KOPT-K1 (cell line): ENCODE measurements around the gene PRKAR2B.
A peak's percentile ranks its signal among the peaks of the same experiment; 100 is the strongest.

Experiments
- H3K27ac ChIP-seq: fragments of 200-600 bp; sonication (generic); 2 replicates; pipeline ENCODE4 v1.5.1; 2016; ENCODE audit warnings: antibody characterized with exemption, mild to moderate bottlenecking, low read depth, low read length; ENCODE audit not compliant: poor library complexity, severe bottlenecking
- H3K36me3 ChIP-seq: fragments of 200-600 bp; sonication (generic); 2 replicates; pipeline ENCODE4 v1.5.1; 2017; ENCODE audit warnings: antibody characterized with exemption, mild to moderate bottlenecking, low read length, moderate library complexity; ENCODE audit not compliant: insufficient read depth
- H3K9me3 ChIP-seq: fragments of 200-600 bp; sonication (generic); 2 replicates; pipeline ENCODE4 v1.5.1; 2017; ENCODE audit warnings: antibody characterized with exemption, low read length, mild to moderate bottlenecking; ENCODE audit not compliant: insufficient read depth, poor library complexity, severe bottlenecking

PRKAR2B gene

GRCh38 chr7:107103369-107103768 lies 58.9 kb downstream of the PRKAR2B start:
- no peaks in the 10 kb centered on the region for H3K36me3 ChIP-seq
- no peak overlapping the region for H3K27ac ChIP-seq
- H3K9me3 ChIP-seq = peaks cover 3% of the 10 kb centered on the region

- peaks cover 3% of the 10 kb centered on the region for H3K9me3 ChIP-seq
- H3K36me3 ChIP-seq = no peaks in the 10 kb centered on the region
- no peak overlapping the region for H3K27ac ChIP-seq
Observed at GRCh38 chr7:107104801-107105200, 60.3 kb downstream of the PRKAR2B start.

DNA sequence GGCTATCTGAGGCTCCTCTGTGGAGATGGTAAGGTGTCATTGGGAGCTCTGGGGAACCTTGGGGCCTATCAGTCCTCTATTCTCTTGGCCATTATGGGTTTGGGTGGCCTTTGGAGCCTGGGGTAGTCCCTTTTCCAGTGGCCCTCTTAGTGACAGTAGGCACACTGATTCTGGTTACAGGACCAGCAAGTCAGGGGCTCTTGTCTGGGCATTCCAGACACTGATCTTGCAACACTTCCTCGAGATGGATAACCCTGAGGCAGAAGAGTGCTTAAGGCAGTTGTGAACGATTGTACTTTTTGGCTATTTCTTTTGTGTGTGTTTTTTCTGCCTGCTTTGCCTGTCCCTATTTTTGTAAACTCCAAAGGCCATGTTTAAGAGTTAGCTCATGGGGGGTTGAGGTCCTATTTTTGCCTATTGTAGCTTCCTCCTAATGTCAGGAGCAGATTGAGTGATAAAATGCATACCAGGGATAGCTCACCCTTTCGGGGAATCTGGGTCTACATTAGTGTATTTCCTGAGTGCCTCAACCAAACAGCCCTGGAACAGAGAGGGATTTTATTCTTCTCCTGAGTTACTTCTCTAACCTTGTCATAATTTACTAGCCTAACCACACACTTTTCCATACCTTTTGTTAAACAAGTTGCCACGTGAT lies 61.2 kb downstream of the PRKAR2B start:
- H3K9me3 ChIP-seq = peaks cover 3% of the 10 kb centered on the region
- H3K27ac ChIP-seq = no peak overlapping the region
- H3K36me3 ChIP-seq = no peaks in the 10 kb centered on the region

GRCh38 chr7:107108793-107109371 lies 64.4 kb downstream of the PRKAR2B start:
- Histone ChIP-seq H3K9me3 (no peaks in the 10 kb centered on the region), H3K36me3 (no peaks in the 10 kb centered on the region), H3K27ac (no peak overlapping the region)

GRCh38 chr7:107109955-107110354 lies 65.5 kb downstream of the PRKAR2B start:
- H3K36me3 ChIP-seq = no peaks in the 10 kb centered on the region

GRCh38 chr7:107111196-107111595 lies 66.7 kb downstream of the PRKAR2B start:
- Histone ChIP-seq H3K36me3 (no peaks in the 10 kb centered on the region), H3K9me3 (no peaks in the 10 kb centered on the region), H3K27ac (no peak overlapping the region)

More at GRCh38 chr7:107109955-107110354, 65.5 kb downstream of the PRKAR2B start:
- H3K9me3 ChIP-seq = no peaks in the 10 kb centered on the region
- H3K27ac ChIP-seq = no peak overlapping the region

- H3K27ac ChIP-seq = no peak overlapping the region
- no peaks in the 10 kb centered on the region for H3K36me3 ChIP-seq
- H3K9me3 ChIP-seq = no peaks in the 10 kb centered on the region
Observed at GRCh38 chr7:107113866-107114265, 69.4 kb downstream of the PRKAR2B start.

- no peaks in the 10 kb centered on the region for H3K36me3 ChIP-seq
- H3K9me3 ChIP-seq = no peaks in the 10 kb centered on the region
- no peak overlapping the region for H3K27ac ChIP-seq
Observed at GRCh38 chr7:107115114-107115513, 70.6 kb downstream of the PRKAR2B start.

- Histone ChIP-seq H3K9me3 (no peaks in the 10 kb centered on the region), H3K36me3 (no peaks in the 10 kb centered on the region), H3K27ac (no peak overlapping the region)
Observed at GRCh38 chr7:107115762-107116540, 71.4 kb downstream of the PRKAR2B start.

GRCh38 chr7:107118109-107118900 lies 73.8 kb downstream of the PRKAR2B start:
- H3K36me3 ChIP-seq = no peaks in the 10 kb centered on the region
- no peak overlapping the region for H3K27ac ChIP-seq
- no peaks in the 10 kb centered on the region for H3K9me3 ChIP-seq

- Histone ChIP-seq H3K9me3 (no peaks in the 10 kb centered on the region), H3K27ac (no peak overlapping the region), H3K36me3 (no peaks in the 10 kb centered on the region)
Observed at GRCh38 chr7:107119376-107120105, 75.0 kb downstream of the PRKAR2B start.

- no peaks in the 10 kb centered on the region for H3K36me3 ChIP-seq
- H3K27ac ChIP-seq = no peak overlapping the region
- H3K9me3 ChIP-seq = no peaks in the 10 kb centered on the region
Observed at GRCh38 chr7:107122486-107122911, 78.0 kb downstream of the PRKAR2B start.

- H3K36me3 ChIP-seq = no peaks in the 10 kb centered on the region
- no peaks in the 10 kb centered on the region for H3K9me3 ChIP-seq
- H3K27ac ChIP-seq = no peak overlapping the region
Observed at GRCh38 chr7:107123392-107123791, 78.9 kb downstream of the PRKAR2B start.

GRCh38 chr7:107125475-107125874 lies 81.0 kb downstream of the PRKAR2B start:
- Histone ChIP-seq H3K36me3 (no peaks in the 10 kb centered on the region), H3K9me3 (no peaks in the 10 kb centered on the region), H3K27ac (peak overlapping the region; percentile 69)
